Measurements from ENCODE around the gene AGO4.
"Not testable (repeated sequence)": the region's sequence is repeated elsewhere in the genome, so short reads cannot be mapped to it uniquely, and the experiment has no call there.

Gene AGO4

DNA sequence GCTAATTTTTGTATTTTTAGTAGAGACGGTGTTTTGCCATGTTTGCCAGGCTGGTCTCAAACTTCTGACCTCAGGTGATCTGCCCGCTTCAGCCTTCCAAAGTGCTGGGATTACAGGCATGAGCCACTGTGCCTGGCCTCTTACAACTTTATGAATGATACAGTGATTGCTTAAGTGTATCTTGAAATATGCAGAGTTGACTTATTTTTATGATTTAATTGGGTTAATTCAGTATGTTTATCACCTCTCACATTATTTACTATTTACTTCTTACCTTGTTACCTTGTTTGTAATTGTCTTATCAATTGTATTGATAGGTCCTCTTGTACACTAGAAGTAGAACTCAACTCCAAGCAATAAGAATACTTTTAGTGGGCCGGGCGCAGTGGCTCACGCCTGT, 4.9 kb downstream of the AGO4 start:
- not testable (repeated sequence) for DNase-seq

- no peak for DNase-seq
Observed at GRCh38 chr1:35825255-35825654, 17.4 kb downstream of the AGO4 start.

- DNase-seq: no peak
Observed at GRCh38 chr1:35832276-35832905, 24.6 kb downstream of the AGO4 start.

GRCh38 chr1:35833395-35833794, 25.6 kb downstream of the AGO4 start:
- no peak for DNase-seq

DNA sequence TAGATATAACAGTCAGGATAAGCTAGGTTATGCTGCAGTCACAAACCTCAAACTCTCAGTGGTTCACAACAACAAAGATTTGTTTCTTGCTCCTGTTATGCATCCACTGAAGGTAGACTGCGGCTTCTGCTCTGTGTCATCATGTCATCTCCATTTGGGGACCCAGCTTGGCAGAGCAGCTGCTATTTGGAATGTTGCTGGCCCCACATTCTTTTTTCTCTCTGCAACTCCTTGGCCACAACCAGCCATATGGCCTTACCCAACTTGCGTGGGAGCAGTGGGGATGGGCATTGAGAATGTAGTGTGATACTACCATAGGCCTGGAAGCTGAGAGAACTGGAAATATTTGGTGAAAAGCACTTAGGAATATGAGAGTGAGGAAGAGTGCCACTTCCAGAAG, 26.4 kb downstream of the AGO4 start:
- no peak for DNase-seq

GRCh38 chr1:35835398-35835797, 27.6 kb downstream of the AGO4 start:
- DNase-seq: no peak

GRCh38 chr1:35836734-35837133, 28.9 kb downstream of the AGO4 start:
- no peak for DNase-seq

GRCh38 chr1:35838693-35839245, 31.0 kb downstream of the AGO4 start:
- DNase-seq: no peak

DNA sequence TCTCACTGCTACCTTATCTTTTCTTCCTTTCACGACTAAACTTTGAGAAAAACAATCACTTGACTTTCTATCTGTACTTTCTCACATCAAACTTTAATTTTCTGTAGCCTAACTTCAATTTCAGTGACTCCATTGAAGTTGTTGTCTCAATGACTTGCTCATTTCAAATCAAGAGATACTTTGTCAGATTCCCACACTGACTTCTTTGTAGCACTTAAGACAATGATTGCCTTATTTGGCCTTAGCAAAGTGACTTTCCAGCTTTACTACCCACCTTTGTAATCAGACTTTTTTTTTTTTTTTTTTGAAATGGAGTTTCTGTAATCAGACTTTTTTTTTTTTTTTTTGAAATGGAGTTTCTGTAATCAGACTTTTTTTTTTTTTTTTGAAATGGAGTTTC, 37.0 kb downstream of the AGO4 start:
- no peak for DNase-seq

DNA sequence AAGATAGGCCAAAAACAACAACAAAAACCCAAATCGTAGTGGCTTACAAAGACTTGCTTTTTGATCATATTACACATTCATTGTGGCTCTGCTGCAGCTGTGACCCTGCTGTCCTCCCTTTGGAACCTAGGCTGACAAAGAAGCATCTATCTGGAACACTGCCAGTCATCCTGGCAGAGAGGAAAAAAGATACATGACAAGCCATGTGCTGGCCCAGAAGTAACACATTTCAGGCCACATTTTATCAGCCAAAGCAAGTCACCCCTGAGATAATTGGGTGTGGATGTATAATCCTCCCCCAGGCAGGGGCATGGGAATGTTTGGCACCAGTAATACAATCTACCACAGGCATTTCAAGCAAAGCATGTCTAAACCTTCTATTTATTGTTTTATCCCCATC, 38.0 kb downstream of the AGO4 start:
- DNase-seq: no peak

DNA sequence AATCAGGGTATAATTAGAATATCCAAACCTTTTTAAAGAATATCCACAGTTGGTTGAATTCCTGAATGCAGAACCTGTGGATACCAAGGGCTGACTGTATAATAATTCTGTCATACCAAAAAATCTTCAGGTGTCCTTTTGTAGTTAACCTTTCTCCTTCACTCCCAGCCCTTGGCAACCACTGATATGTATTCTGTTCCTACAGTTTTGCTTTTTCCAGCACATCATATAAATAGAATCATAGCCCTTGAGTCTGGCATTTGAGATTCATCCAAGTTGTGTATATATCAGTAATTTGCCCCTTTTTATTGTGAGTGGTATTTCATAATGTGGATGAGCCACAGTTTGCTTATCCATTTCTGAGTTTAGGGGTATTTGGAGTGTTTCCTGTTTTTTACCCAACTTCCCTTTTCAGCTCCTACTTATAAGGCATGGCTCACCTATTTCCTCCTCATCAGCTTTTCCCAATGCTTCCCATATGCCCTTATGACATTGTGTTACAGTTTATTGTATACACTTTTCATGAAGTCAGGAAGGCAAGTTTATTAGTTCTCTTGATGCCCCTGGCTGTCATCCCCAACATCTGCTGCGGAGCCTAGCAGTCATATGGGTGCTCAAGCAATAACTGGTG, 40.2 kb downstream of the AGO4 start:
- no peak for DNase-seq

DNA sequence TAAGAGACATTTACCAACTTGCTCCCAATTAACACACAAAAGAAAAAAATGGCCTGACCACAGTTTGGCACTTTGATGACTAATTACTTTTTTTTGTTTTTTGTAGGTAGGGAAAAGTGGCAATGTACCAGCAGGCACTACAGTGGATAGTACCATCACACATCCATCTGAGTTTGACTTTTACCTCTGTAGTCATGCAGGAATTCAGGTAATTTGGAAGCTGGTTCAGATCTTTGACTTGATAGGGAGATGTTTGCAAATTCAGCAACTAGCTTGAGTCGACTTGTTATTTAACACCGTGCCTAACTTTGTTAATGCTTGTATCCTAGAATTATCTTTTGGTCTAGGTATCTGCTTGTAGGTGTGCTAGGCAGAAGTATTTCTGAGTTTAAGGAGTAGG, 42.2 kb downstream of the AGO4 start:
- DNase-seq: no peak

DNA sequence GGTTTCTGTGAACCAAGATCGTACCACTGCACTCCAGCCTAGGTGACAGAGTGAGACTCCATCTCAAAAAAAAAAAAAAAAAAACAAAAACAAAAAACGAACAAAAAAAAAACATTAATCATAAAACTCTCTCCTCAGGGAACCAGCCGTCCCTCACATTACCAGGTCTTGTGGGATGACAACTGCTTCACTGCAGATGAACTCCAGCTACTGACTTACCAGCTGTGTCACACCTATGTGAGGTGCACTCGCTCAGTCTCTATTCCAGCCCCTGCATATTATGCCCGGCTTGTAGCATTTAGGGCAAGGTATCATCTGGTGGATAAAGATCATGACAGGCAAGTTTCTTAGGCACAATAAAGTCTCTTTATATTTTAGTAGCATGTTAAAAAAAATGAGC, 42.9 kb downstream of the AGO4 start:
- DNase-seq: no peak

- DNase-seq: no peak
Observed at GRCh38 chr1:35851132-35851869, 43.5 kb downstream of the AGO4 start.

DNA sequence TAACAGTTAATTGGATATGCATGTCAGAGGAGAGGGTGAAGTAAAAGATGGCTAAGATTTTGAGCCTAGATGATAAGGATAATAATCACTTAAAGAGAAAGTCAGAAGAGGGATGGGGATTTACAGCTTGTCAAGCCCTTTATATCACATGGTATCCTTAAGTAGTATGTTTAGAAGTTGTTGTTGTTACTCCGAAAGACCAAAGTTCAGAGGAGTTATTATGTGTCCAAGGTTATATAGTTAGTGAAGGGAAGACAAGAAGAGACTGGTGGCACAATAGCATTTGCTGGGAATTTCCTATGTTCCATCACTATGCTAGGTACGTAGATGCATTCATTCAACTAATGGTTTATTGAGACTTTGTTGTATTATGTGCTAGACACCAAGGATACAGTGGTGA, 44.4 kb downstream of the AGO4 start:
- no peak for DNase-seq

DNA sequence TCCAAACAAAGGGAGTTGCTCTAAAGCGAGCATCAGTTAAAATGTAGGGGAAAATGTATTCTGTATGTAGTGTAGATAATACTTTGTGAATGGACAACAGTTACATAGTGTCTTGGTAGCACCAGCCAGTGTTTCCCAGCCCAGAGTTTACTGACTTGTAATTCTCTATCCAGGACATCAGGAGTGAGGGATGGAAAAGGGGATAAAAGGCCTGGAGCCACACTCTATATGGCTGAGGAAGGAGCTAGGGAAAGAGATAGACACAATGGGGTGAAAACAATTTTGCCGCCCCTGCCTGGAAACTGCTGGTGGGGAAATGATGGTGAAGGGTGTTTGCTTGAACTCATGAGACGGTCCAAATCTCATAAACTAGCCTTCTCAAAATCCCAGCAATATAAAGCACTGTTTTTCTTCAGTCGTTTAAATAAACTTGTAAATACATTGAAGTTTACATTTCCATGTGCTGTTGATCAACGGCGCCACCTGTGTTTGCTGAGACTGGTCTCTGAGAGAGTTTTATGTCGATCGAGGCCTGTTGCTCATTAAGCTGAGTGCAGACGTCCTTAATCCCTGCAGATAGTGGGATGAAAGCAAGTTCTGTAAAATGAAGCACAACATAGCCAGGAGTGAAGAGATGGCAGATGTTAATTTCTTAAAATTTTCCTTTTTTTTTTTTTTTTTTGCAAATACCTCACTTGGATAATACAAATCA, 47.3 kb downstream of the AGO4 start:
- DNase-seq: no peak

- no peak for DNase-seq
Observed at GRCh38 chr1:35856964-35857363, 49.1 kb downstream of the AGO4 start.

- DNase-seq: no peak
Observed at GRCh38 chr1:35857830-35858229, 50.0 kb downstream of the AGO4 start.

DNA sequence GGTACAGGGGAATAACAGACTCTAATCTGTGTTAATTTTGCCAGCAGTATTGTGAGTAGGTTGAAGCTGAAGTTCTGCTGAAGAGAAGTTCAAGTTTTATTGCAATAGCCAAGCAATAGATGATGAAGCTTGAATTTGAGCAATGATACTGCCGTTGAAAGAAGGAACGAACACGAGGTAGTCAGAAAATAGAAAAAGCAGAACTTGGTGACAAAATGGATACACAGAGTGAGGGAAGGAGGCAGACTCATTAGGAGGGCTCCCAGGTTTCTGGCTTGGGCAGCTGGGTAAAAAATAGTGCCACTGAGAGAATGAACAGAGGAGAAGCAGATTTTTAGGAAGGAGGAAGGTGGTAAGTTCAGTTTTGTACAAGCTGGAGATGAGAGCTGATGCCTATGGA, 52.9 kb downstream of the AGO4 start:
- no peak for DNase-seq

- no peak for DNase-seq
Observed at GRCh38 chr1:35863136-35863535, 55.3 kb downstream of the AGO4 start.

- DNase-seq: no peak
Observed at GRCh38 chr1:35863881-35864625, 56.2 kb downstream of the AGO4 start.

- no peak for DNase-seq
Observed at GRCh38 chr1:35864813-35865212, 57.0 kb downstream of the AGO4 start.

DNA sequence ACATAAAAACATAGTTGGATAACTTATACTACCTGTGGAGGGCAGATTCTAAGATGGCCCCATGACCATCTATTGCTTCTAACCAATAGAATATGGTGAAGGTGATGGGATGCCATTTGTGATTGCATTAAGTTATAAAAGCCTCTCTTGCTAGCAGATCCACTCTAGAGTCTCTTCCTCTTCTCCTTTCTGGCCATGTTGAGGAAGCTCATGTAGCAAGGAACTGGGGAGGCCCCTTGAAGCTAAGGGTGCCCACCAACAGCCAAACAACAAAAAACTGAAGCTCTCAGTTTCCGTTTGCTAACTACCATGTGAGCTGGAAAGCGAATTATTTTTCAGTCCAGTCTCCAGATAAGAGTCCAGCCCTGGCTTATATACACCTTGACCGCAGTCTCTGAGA, 59.2 kb downstream of the AGO4 start:
- DNase-seq: no peak

Data from KG1 (cell line).